ENCODE results near the gene SOX11.

GRCh38 chr2:5668682-5669250, 23.4 kb upstream of the SOX11 start:
- TF ChIP-seq CTCF (IDR thresholded peaks at IDR 0.05) (no peak), EZH2 (IDR thresholded peaks at IDR 0.05; ENCODE audit: borderline replicate concordance, insufficient read depth, low read depth, low read length, poor library complexity, severe bottlenecking) (no peak)
